HG02763 (cell line): Measurements from ENCODE around the gene KIF1C.
A peak's percentile ranks its signal among the peaks of the same experiment; 100 is the strongest.

Experiments
- ATAC-seq: cut with Tn5 transposase; IDR thresholded peaks from one replicate; pipeline ENCODE4 v1.9.1; 2021; ENCODE audit warnings: mild to moderate bottlenecking, moderate library complexity; ENCODE audit not compliant: unreplicated experiment

KIF1C gene

GRCh38 chr17:4997302-4998026 lies at the start of gene KIF1C, which contains the start of gene INCA1:
Gene KIF1C (plus strand): TSS chr17:4997950. CDS start chr17:5000247, 2,297 bp downstream.
Gene INCA1 (minus strand): TSS chr17:4997522. CDS start chr17:4994437, 3,085 bp downstream.
- ATAC-seq, result peak; percentile 78

GRCh38 chr17:4948166-4948930 lies 49.4 kb upstream of the KIF1C start, which contains the start of gene PFN1:
Gene PFN1 (minus strand): TSS chr17:4948530. CDS start chr17:4948394, 136 bp downstream.
- peak; percentile 21 for ATAC-seq

- peak; percentile 37 for ATAC-seq
Measured at GRCh38 chr17:4948931-4949320, 48.8 kb upstream of the KIF1C start.

- peak; percentile 24 for ATAC-seq
Measured at GRCh38 chr17:4949321-4950074, 48.3 kb upstream of the KIF1C start.

GRCh38 chr17:4950075-4950745 lies 47.5 kb upstream of the KIF1C start:
- ATAC-seq, result no peak

- no peak for ATAC-seq
Measured at GRCh38 chr17:4950746-4951204, 47.0 kb upstream of the KIF1C start, which contains the start of gene ENO3. Gene ENO3 (plus strand): TSS chr17:4951119. CDS start chr17:4951830, 711 bp downstream.

GRCh38 chr17:4951486-4951885 lies 46.3 kb upstream of the KIF1C start:
- ATAC-seq, result no peak

GRCh38 chr17:4953451-4953961 lies 44.2 kb upstream of the KIF1C start:
- no peak for ATAC-seq

- no peak for ATAC-seq
Measured at GRCh38 chr17:4955091-4955490, 42.7 kb upstream of the KIF1C start.

GRCh38 chr17:4956493-4957061 lies 41.2 kb upstream of the KIF1C start:
- ATAC-seq, result no peak

GRCh38 chr17:4958102-4958501 lies 39.6 kb upstream of the KIF1C start:
- no peak for ATAC-seq

- no peak for ATAC-seq
Measured at GRCh38 chr17:4959261-4959965, 38.3 kb upstream of the KIF1C start.

GRCh38 chr17:4960279-4960922 lies 37.3 kb upstream of the KIF1C start:
- no peak for ATAC-seq

GRCh38 chr17:4965311-4965986 lies 32.3 kb upstream of the KIF1C start:
- no peak for ATAC-seq

GRCh38 chr17:4966844-4967538 lies 30.8 kb upstream of the KIF1C start:
- peak; percentile 76 for ATAC-seq

GRCh38 chr17:4967539-4968485 lies 29.9 kb upstream of the KIF1C start, which contains the start of gene SPAG7:
Gene SPAG7 (minus strand): TSS chr17:4967817. CDS start chr17:4967804, 13 bp downstream.
- peak; percentile 63 for ATAC-seq
